GM23248 (cell line): ENCODE data around the gene METTL1.

Experiments used
- EZH2 ChIP-seq: fragments of 200-600 bp; sonication (generic); IDR thresholded peaks from 2 replicates; pipeline ENCODE4 v1.6.1; 2018; ENCODE audit warnings: antibody characterized with exemption, mild to moderate bottlenecking; ENCODE audit not compliant: insufficient read depth, poor library complexity, severe bottlenecking
- EZH2phosphoT487 ChIP-seq: fragments of 200-600 bp; sonication (generic); IDR thresholded peaks from 2 replicates; pipeline ENCODE4 v1.6.1; 2018; ENCODE audit warnings: antibody characterized with exemption, moderate library complexity, mild to moderate bottlenecking, low read depth; ENCODE audit not compliant: insufficient read depth

GRCh38 chr12:57734591-57734990, 37.3 kb downstream of the METTL1 start:
- TF ChIP-seq EZH2 (no peak), EZH2phosphoT487 (no peak)
